CD4-positive, alpha-beta T cell treated with Interleukin-6 at 100 ng/mL for 8 hours (primary cell): ENCODE data around the gene ALCAM.
"Not testable (repeated sequence)": the region's sequence is repeated elsewhere in the genome, so short reads cannot be mapped to it uniquely, and the experiment has no call there.

Source experiments
- DNase-seq: peaks from one replicate; pipeline ENCODE4 v3.0.0-alpha.2; 2020; ENCODE audit warnings: mixed read lengths, low spot score

The ALCAM gene

DNA sequence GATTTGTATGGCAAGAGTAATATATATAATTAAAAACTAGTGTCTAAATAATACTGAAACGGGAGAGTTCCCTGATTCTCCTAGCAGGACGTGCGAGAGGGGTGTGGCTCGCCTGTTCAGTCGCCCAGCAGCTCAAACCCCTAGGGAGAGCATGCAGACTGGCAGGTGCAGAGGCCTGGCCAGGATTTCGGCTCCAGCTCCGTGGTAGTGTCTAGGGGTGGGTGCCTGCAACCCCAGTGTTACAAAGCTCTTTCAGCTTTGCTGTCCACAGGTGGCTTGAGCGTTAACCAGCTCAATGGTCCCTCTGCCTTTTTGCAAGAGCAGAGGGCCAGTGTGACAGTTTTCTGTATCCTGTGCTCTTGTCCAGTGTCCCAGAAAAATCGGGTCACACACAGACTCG, 226.6 kb downstream of the ALCAM start:
- no peak for DNase-seq

DNA sequence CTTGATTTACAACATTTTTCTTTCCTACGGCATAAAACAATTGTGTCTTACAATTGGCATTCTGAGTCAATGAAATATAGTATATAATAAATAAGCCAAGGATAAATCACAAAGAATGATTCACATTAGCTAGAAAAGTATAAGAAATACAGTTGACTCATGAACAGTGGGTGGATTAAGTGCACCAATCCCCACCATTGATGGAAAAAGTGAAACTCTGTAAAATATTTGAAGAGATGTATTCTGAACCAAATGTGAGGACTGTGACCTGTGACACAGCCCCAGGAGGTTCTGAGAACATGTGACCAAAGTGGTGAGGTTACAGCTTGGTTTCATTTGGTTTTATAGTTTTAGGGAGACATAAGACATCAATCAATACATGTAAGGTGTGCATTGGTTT, 227.5 kb downstream of the ALCAM start:
- DNase-seq: no peak

DNA sequence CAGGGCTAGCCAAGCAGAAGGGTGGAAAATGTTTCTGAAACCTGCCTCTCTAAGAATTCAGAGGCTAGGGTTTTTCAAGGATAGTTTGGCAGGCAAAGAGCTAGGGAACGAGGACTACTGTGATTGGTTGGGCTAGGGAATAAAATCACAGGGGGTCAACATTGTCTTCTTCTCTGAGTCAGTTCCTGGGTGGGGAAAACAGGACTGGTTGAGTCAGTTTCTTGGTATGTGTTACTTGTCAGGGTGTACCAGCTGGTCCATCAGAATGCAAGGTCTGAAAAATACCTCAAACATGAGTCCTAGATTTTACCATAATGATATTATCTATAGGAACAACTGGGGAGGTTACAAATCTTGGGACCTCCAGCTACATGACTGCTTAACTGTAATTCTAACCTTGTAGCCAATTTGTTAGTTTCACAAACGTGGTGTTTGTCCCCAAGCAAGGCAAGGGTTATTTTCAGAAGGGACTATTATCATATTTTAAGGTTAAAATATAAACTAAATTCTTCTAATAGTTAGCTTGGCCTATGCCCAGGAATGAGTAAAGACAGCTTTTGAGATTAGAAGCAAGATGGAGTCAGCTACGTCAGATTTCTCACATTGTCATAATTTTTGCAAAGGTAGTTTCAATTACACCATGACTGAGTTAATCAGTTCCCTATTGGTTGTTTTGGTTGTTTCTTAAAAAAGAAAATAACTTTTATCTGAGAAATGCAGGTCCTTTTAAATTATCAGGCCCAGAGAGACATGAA, 231.5 kb downstream of the ALCAM start:
- DNase-seq: no peak

DNA sequence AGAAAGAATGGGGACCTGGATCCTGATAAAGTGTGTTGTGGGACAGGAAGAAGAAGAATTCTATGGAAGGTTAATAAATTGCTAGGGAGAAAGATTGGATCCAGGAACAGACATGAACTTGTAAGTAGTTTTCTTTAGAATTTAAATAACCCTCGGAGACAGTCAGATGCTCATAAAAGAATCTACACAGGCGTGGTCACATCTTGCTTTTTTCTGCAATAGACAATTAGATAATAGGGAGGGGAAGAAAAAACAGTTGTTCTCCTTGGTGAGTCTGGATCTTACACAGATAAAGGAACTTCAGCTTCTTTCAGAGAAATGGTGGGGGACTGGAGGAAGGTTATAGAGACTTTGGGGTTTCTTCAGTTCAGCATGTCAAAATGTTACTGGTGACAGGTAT, 232.6 kb downstream of the ALCAM start:
- no peak for DNase-seq

DNA sequence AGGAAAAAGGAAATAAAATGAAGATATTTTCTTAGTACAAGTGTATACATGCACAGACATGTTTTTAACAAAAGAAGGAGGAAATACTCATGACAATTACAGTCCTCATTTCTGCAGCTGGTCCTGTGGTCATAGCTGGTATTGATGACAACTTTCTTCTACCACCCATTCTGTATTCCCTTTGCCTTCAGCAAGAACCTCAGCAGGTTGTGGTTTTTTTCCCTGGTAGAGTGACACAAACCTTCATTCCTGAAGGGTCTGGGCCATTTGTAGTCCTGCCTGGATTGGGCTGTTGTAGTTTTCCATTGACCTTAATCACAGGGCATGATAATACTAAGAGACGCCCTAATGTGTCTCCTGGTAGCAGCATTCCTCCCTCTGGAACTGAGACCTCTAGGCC, 235.0 kb downstream of the ALCAM start:
- DNase-seq: not testable (repeated sequence)

DNA sequence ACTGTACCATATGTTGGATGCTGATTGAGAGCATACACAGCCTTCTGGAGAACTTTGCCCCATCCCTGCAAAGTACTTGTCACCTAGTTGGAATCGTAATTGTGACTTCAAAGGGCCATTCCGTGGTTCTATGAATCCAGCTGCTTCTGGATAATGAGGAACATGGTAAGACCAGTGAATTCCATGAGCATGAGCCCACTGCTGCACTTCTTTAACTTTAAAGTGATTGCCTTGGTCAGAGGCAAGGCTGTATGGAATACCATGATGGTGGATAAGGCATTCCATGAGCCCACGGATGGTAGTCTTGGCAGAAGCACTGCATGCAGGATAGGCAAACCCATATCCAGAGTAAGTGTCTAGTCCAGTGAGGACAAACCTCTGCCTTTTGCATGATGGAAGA, 235.6 kb downstream of the ALCAM start:
- DNase-seq: not testable (repeated sequence)

DNA sequence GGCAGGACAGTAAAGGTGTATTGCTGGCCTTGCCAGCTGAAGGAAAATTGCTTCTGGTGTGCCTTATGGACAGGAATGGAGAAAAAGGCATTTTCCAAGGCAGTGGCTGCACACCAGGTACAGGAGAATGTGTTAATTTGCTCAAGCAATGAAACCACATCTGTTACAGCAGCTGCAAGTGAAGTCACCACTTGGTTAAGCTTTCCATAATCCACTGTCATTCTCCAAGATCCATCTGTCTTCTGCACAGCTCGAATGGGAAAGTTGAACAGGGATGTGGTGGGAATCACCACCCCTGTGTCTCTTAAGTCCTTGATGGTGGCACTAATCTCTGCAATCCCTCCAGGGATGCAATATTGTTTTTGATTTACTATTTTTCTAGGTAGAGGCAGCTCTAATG, 236.8 kb downstream of the ALCAM start:
- not testable (repeated sequence) for DNase-seq

DNA sequence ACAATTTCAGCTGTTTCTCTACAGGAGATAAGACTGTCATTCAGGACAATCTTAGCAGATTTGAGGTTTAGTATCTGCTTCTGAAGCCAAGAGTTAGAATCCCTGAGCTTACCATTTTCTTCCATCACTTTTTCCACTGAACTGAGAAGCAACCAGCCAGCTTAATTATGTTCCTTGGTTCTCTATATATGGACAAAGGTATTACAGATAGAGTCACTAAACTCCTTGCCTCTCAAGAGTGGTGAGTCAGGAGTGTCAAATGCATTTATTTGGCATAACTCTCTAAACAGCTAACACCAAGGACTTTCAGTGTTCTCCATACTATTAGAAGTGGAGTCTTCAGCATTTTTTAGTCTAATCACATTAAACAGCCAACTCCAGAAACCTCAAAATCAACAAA, 239.3 kb downstream of the ALCAM start:
- DNase-seq: no peak

DNA sequence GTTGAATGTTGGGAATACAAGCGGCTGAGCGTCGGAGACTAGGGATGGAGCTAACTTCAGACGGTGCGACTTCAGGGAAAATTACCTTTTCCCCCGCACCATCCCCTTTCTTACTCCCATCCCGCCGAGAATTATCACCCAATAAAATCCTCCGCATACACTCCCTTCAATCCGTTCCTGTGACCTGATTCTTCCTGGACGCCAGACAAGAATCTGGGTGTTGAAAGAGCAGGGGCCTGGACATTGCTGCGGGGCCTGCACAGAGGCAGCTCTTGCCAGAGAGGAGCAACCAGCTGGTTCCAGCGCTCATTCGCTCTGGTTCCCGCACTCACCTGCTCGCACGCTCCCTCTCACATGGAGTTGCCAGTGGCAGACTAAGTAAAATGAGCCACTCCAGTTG, 241.9 kb downstream of the ALCAM start:
- no peak for DNase-seq

DNA sequence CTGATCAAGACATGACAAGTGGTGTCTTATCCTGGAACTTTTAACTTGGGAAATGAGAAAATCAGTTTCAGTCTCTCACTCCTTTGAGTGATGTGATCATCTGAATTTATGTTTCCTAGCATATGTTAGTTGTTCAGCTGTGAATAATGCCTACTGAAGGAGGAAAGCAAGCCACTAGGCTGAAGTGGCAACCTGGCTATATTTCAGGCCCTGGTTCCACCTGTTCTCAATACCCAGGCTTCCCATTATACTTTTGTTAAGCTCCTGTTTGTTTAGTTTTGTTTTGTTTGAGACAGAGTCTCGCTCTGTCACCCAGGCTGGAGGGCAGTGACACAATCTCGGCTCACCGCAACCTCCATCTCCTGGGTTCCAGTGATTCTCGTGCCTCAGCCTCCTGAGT, 243.8 kb downstream of the ALCAM start:
- DNase-seq: no peak

DNA sequence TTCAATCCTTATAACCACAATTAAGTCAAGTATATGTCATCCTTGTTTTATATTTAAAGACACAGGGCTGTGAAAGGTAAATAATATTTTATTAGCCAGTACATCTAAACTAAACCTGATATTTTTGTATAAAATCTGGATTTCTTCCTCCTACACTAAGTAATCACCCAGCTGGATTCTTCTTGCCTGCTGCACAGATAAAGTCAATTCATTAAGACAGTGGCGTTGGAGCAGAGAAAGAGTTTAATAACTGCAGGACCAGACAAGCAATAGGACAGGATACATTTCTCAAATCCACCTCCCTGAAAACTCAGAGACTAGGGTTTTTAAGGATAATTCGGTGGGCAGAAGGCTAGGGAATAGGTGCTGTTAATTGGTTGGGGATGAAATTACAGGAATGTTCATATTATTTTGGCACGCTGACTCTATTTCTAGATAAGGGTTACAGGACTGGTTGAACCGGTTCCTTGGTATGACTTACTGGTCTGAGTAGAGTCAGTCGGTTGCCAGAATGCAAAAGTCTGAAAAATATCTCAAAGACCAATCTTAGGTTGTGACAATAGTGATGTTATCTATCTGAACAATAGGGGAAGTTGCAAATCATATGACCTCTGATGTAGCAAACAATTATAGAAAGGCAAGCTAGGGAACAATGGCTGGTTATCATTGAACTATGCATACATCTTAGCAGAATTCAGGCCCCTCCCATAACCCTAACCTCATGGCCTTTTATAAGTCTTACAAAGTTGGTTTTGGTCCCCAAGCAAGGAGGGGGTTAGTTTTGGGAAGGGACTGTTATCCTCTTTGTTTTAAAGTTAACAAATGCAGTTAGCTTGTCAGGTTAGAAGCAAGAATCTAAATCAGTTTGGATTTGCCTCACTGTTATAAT, 244.8 kb downstream of the ALCAM start:
- DNase-seq: no peak

DNA sequence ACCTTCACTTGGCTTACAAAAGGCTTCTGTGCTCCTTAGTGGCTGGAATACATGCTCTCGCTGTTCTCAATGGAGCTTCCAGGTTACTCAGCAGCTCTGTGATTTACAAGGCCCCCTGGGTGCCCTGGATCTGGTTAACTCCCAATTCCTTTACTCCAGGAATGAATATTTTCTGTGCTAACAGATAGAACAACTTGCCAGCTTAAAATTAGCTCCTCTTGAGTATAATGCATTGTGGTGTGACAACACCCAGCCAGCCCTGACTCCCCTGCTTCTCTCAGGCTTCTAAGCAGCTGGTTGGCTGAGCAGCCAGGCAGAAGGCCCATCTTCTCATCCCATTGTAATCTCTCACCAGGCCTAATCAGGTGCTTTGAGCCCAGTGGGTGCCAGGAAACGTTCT, 246.4 kb downstream of the ALCAM start:
- no peak for DNase-seq

DNA sequence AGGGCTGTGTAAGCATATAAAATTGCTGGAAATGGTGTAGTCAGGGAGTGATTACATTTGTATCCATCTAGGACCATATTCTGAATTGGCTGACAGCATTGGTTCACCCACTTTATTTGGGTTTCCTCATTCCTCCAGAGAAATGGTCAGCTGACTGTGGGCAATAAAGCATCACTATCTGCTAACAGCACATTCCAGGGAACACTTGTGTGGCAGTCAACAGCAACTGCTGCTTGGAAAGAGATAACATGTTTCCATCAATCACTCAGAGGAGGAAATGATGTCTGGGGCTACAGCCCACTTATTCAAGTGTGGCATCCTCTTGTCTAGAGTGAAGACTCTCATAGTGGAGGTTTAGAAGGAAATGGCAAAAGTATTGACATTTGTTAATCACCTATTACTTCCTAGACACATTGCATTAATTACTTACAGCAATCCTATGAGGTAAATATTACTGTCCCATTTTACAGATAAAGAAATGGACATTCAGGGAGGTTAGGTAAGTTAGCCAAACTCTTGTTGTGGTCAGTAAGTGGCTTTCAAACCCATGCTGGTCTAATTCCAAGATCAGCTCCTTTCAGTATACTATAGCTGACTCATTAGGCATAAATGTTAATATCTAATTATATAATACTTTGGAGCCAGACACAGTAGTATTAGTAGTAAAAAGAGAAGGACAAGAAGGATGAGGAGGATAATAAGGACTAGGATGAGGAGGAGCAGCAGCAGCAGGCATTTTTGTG, 247.8 kb downstream of the ALCAM start:
- no peak for DNase-seq

DNA sequence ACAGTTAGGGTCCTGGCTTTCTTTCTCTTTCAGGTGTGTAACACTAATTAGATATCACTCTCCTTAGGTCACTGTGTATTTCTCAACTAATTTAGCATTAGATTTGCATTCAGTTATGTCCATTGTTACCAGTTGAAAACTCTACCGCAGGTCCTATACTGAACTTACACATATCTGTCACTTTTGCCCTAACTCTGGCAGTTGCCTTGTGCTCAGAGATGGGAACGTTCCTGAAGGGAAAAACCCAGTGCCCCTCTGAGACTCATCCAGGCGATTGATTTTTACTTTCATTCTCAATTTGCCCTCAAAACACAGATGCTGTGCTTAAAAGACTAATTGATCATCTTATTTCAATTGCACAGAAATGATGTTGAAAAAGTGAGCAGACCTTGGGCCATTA, 249.1 kb downstream of the ALCAM start:
- DNase-seq: no peak

DNA sequence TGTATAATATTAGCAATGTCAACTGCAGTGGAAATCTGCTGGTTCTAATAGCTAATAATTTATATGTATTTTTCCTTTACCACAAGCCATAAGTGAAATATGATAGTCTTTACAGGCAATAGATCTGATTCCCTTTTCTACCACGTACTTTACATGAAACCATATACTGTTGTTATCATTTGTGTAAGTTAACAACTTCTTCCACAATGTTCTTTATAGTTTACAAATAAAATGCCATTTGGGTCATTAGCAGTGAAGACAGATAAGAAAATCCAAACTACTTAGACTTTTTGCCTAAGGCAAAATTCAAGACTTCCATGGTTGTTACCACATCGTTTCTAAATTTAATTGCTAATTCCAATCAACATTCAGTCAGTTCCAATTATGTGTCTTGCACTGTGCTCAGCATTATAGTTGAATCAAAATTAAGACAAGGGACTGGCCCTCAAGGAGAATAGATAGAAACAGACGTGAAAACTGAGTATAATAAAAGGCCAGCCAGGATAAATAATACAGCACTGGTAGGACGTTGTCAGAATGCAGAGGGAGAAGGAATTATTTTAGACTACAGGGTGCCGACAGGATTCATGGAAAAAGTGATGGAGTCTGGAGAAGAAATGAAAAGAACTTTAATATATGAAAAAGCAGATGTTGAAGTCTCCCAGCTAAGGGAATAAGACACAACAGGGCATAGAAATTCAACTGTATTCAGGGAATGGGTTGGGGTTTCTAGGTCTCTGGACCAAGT, 249.8 kb downstream of the ALCAM start:
- DNase-seq: no peak

DNA sequence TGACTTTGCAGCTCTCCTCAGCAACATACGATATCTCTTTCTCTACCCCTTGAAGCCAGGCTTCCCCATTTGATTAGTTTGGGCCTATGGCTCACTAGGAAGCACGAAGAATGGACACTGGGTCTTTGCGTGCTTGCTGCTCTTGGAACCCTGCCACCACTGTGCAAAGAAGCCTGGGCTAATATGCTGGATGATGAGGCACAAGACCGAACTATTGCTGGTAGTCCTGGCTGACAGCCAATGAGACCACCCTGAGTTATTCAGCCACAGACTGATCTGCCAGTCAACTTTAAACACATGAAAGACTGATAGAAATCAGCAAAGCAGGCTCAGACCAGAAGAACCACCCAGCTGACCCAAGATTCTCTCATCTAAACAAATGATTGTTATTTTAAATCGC, 251.8 kb downstream of the ALCAM start:
- DNase-seq: no peak

DNA sequence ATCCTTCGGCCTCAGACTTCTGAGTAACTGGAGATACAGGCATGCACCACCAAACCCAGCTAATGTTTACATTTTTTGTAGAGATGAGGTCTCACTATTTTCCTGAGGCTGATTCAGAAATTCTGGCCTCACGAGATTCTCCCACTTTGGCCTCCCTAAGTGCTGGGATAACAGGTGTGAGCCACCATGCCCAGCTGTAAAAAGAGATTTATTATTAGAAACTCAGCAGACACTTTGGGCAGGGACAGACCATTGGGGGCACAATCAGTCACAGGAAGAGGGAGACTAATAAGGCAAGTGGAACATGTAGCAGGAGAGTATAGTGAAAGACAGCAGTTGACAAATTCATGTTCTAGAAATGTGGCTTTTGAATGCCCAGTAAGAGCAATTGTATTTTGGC, 252.9 kb downstream of the ALCAM start:
- DNase-seq: no peak

DNA sequence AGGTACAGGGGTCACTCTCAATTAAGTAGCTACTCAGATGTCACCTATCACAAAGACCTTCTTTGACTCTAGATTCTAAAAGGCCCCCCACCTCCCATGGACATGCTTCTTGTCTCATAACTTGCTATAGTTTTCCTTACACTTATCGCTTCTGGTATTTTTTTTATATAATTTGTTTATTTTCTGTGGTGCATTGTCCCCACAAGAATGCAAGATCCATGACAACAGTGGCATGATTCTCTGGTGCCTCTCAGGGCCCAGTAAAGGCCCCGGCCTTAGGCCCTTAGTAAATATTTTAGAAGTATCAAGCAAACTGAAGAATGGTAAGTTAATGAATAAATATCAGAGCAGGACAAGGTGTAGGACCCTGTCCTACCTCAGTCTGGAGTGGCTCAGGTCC, 253.5 kb downstream of the ALCAM start:
- DNase-seq: no peak

DNA sequence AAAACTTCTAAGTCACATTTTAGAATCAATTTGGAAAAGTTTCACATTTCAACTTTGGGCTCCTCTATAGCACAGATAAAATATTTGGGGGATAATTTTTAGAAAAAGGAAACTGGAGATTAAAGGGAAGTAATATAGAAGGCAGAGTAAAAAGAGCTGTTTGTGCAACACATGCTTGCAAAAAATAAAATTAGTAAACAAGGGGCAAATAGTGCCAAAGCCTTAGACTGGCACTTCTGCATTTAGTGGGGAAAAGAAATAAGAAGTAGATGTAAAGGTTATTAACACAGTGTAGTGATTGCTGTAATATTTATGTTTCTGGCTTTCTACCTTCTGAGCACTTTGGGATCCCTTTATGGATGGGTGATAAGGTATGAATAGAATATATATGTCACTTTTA, 255.5 kb downstream of the ALCAM start:
- no peak for DNase-seq
